ENCODE results near the gene KIF26A.

Gene KIF26A

DNA sequence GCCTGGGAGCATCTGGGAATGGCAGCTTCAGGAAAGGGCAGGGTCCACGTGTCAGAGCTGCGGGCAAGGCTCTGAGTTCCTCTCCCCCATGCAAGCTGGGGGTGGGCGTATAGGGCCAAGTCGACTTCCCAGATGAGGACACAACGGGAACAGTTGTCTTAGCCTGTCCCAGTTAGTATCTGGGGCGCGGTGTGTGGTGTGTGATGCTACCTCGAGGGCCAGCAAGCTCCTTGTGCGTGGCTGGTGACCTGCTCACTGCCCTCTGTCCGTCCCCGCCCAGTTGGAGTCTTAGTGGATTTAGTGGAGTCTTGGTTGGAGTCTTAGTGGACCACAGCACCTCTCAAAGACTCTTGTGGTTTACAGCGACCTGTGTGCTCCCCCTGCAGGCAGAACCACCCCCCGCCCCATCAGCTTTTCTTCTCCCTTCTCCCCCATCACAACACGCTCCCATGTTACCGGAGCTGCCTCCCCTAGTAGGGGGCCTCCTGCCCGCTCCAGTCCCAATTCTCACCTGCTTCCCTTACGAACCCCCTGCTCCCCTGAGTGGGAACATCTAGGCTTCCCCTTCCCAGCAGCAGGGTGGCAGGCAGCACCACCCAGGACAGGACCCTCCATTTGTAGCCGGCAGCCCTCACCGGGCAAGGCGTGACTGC, 44.2 kb upstream of the KIF26A start:
- Histone ChIP-seq H3K27ac (ENCODE audit: low read length) (no peak overlapping the region), H3K9ac (ENCODE audit: low read length) (no peak overlapping the region), H2AFZ (ENCODE audit: low read length) (no peak overlapping the region)

DNA sequence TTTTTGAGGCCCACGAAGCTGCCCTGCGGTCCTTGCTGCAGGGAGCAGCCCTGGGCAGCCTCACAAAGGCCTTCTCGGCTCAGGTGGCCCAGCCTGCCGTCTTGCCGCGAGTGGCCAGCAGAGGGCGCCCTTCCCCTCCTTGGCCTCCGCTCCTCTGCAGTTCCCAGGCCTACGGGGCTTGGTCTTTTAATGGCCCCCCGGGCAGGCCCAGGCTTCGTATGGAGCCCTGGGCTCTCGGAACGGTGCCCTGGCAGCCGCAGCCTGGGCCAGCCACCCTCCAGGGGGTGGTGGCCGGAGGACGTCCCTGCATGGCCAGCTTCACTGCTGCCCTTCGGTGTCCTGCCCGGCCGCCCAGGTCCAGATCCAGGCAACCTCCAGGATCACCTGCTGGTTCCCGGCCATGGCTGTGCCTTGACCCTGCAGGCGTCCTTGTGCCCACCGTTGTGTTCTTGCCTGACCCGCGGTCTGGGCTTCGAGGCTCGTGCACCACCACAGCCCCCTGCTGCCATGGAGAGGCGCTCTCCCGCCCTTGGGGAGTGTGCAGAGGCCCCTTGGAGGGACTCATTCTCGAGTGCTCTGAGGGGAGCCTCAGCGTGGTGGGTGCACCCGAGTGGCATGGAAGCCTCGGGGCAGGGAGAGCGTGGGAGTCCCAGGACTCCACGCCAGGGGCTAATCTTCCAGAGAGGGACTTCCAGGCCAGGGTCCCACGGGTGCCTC, 43.5 kb upstream of the KIF26A start:
- Histone ChIP-seq H3K36me3 (replicated peaks; ENCODE audit: insufficient read depth, low read length) (no peaks in the 10 kb centered on the region), H2AFZ (ENCODE audit: low read length) (no peak overlapping the region), H3K4me2 (ENCODE audit: low read depth, low read length) (no peak overlapping the region), H3K4me3 (ENCODE audit: low read length) (no peak overlapping the region), H3K9me3 (replicated peaks; ENCODE audit: insufficient read depth, low read length) (no peaks in the 10 kb centered on the region), H3K9me2 (replicated peaks; ENCODE audit: insufficient read depth, low read length) (no peaks in the 10 kb centered on the region), H3K27me3 (replicated peaks; ENCODE audit: insufficient read depth, low read length) (peaks cover 7% of the 10 kb centered on the region; the same call in 1 of the 2 replicates), H3K79me2 (ENCODE audit: low read length) (no peaks in the 10 kb centered on the region), H3F3A (ENCODE audit: insufficient read depth, low read length) (no peaks in the 10 kb centered on the region), H4K20me1 (ENCODE audit: insufficient read depth, low read length) (no peaks in the 10 kb centered on the region), H3K4me1 (ENCODE audit: low read length) (no peaks in the 10 kb centered on the region), H3K9ac (ENCODE audit: low read length) (no peak overlapping the region), H3K27ac (ENCODE audit: low read length) (no peak overlapping the region)
- TF ChIP-seq EZH2phosphoT487 (IDR thresholded peaks at IDR 0.05; ENCODE audit: low read length) (no peak), EZH2 (optimal IDR thresholded peaks at IDR 0.05; ENCODE audit: low read depth, low read length) (no peak)
- TF ChIP-seq, protein P1, sequence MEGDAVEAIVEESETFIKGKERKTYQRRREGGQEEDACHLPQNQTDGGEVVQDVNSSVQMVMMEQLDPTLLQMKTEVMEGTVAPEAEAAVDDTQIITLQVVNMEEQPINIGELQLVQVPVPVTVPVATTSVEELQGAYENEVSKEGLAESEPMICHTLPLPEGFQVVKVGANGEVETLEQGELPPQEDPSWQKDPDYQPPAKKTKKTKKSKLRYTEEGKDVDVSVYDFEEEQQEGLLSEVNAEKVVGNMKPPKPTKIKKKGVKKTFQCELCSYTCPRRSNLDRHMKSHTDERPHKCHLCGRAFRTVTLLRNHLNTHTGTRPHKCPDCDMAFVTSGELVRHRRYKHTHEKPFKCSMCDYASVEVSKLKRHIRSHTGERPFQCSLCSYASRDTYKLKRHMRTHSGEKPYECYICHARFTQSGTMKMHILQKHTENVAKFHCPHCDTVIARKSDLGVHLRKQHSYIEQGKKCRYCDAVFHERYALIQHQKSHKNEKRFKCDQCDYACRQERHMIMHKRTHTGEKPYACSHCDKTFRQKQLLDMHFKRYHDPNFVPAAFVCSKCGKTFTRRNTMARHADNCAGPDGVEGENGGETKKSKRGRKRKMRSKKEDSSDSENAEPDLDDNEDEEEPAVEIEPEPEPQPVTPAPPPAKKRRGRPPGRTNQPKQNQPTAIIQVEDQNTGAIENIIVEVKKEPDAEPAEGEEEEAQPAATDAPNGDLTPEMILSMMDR (IDR thresholded peaks at IDR 0.05; ENCODE audit: low read length), result peak; percentile 58
- peak; percentile 37 for DNase-seq

More for the DNA sequence above, 44.2 kb upstream of the KIF26A start:
- Histone ChIP-seq H3K36me3 (replicated peaks; ENCODE audit: insufficient read depth, low read length) (no peaks in the 10 kb centered on the region), H3K9me2 (replicated peaks; ENCODE audit: insufficient read depth, low read length) (no peaks in the 10 kb centered on the region), H3K9me3 (replicated peaks; ENCODE audit: insufficient read depth, low read length) (no peaks in the 10 kb centered on the region), H3K27me3 (replicated peaks; ENCODE audit: insufficient read depth, low read length) (peaks cover 7% of the 10 kb centered on the region; the same call in 1 of the 2 replicates), H3K4me3 (ENCODE audit: low read length) (no peak overlapping the region), H3K4me1 (ENCODE audit: low read length) (no peaks in the 10 kb centered on the region), H3K4me2 (ENCODE audit: low read depth, low read length) (no peak overlapping the region), H3K79me2 (ENCODE audit: low read length) (no peaks in the 10 kb centered on the region), H4K20me1 (ENCODE audit: insufficient read depth, low read length) (no peaks in the 10 kb centered on the region), H3F3A (ENCODE audit: insufficient read depth, low read length) (no peaks in the 10 kb centered on the region)
- no peak for DNase-seq
- TF ChIP-seq, protein P1 (IDR thresholded peaks at IDR 0.05; ENCODE audit: low read length), result no peak
- TF ChIP-seq EZH2 (optimal IDR thresholded peaks at IDR 0.05; ENCODE audit: low read depth, low read length) (no peak), EZH2phosphoT487 (IDR thresholded peaks at IDR 0.05; ENCODE audit: low read length) (no peak)

DNA sequence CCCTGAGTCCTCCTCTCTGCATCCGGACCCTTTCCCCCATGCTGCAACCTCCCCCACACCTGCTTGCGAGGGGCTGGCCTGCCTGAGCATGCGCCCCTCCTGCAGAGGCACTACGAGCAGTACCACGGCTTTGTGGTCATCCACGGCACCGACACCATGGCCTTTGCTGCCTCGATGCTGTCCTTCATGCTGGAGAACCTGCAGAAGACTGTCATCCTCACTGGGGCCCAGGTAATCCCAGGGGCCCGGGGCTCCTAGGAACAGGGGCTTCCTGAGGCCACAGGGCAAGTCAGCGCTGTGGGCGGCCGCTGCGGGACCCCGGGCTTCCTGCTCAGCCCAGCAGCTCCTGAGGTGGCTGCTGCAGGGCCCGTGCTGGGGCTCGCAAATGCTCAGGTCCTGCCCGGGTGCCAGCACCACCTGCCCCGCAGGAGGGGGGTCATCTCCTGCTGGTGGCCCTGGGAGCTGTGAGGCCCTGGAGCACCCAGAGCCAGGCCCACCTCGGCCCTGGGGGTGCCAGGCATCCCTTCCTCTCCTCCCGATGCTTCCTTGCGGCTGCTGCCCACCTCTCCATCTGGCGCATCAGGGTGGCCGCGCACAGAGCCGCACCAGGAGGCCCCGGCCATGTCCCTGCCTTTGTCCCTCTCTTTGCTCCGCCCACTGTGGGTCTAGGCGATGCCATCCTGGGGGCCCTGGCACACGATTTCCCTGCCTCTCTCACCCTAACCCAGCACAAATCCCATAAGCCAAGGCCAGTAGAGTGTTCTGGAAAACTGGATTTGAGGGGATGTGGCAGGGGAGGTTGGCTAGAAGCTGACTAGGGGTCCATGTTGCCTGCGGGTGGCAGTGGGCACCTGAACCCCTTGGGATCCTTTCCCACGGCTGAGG, 42.7 kb upstream of the KIF26A start:
- H3K79me2 ChIP-seq (ENCODE audit: low read length), result no peaks in the 10 kb centered on the region
- no peaks in the 10 kb centered on the region for H3F3A ChIP-seq (ENCODE audit: insufficient read depth, low read length)
- TF ChIP-seq, protein P1 (IDR thresholded peaks at IDR 0.05; ENCODE audit: low read length), result no peak
- no peak for TF ChIP-seq EZH2phosphoT487 (IDR thresholded peaks at IDR 0.05; ENCODE audit: low read length)
- TF ChIP-seq EZH2 (optimal IDR thresholded peaks at IDR 0.05; ENCODE audit: low read depth, low read length), result no peak
- no peak overlapping the region for H2AFZ ChIP-seq (ENCODE audit: low read length)
- no peak overlapping the region for H3K27ac ChIP-seq (ENCODE audit: low read length)
- H4K20me1 ChIP-seq (ENCODE audit: insufficient read depth, low read length), result no peaks in the 10 kb centered on the region
- H3K36me3 ChIP-seq (replicated peaks; ENCODE audit: insufficient read depth, low read length), result no peaks in the 10 kb centered on the region
- no peak for DNase-seq
- H3K4me2 ChIP-seq (ENCODE audit: low read depth, low read length), result no peak overlapping the region
- no peak overlapping the region for H3K9ac ChIP-seq (ENCODE audit: low read length)
- H3K4me1 ChIP-seq (ENCODE audit: low read length), result no peaks in the 10 kb centered on the region
- H3K9me2 ChIP-seq (replicated peaks; ENCODE audit: insufficient read depth, low read length), result no peaks in the 10 kb centered on the region
- peaks cover 7% of the 10 kb centered on the region; the same call in 1 of the 2 replicates for H3K27me3 ChIP-seq (replicated peaks; ENCODE audit: insufficient read depth, low read length)
- no peaks in the 10 kb centered on the region for H3K9me3 ChIP-seq (replicated peaks; ENCODE audit: insufficient read depth, low read length)
- no peak overlapping the region for H3K4me3 ChIP-seq (ENCODE audit: low read length)
